H1 (cell line): ENCODE data around the gene MYG1. TPM values are rescaled to one million over a fixed set of nuclear protein-coding genes. Genes with fewer than 3 reads are reported as not detected.

Experiments used
- ATF3 ChIP-seq: IDR thresholded peaks from 2 replicates; pipeline ENCODE4 v1.6.1; 2011; ENCODE audit warnings: low read depth, mild to moderate bottlenecking, low read length; ENCODE audit not compliant: insufficient read depth
- BACH1 ChIP-seq: IDR thresholded peaks from 2 replicates; pipeline ENCODE4 v1.6.1; 2012; ENCODE audit warnings: low read length, improper control_type of control experiment
- BRCA1 ChIP-seq: IDR thresholded peaks from 2 replicates; pipeline ENCODE4 v1.6.1; 2012; ENCODE audit warnings: low read depth, low read length, improper control_type of control experiment
- CBX5 ChIP-seq: fragments of 300-800, 300-1000 bp; sonication (generic); IDR thresholded peaks from 2 replicates; pipeline ENCODE4 v1.7.1; 2016; ENCODE audit warnings: antibody characterized with exemption, low read length, low read depth
- CTCF ChIP-seq, 3 experiments: IDR thresholded peaks; 1 replicate in 2 of 3; 2 replicates in 1 of 3; pipeline versions ENCODE4 v1.5.1 to v1.6.1; 2011; ENCODE audit warnings: low read length in 3 of 3, mild to moderate bottlenecking in 3 of 3, inconsistent platforms in 2 of 3, low read depth in 1 of 3, moderate library complexity in 1 of 3; ENCODE audit not compliant: insufficient read depth in 1 of 3; ENCODE audit errors: control extremely low read depth in 1 of 3
- E2F6 ChIP-seq: IDR thresholded peaks from 2 replicates; pipeline ENCODE4 v1.6.1; 2012; ENCODE audit warnings: inconsistent platforms
- EGR1 ChIP-seq: IDR thresholded peaks from 2 replicates; pipeline ENCODE4 v1.6.1; 2011; ENCODE audit warnings: low read depth, low read length, borderline replicate concordance
- EP300 ChIP-seq, 2 experiments: IDR thresholded peaks; 1 replicate in 1 of 2; 2 replicates in 1 of 2; pipeline ENCODE4 v1.6.1; 2011 to 2012; ENCODE audit warnings: low read depth in 2 of 2, low read length in 2 of 2, mild to moderate bottlenecking in 2 of 2, borderline replicate concordance in 1 of 2, inconsistent platforms in 1 of 2, moderate library complexity in 1 of 2
- GABPA ChIP-seq: IDR thresholded peaks from 2 replicates; pipeline ENCODE4 v1.6.1; 2011; ENCODE audit warnings: mild to moderate bottlenecking, low read length, moderate library complexity, borderline replicate concordance; ENCODE audit not compliant: insufficient read depth
- HDAC2 ChIP-seq, 2 experiments: fragments of 300-600 bp in 1 of 2; sonication (generic) in 1 of 2; IDR thresholded peaks; 2 replicates each; pipeline ENCODE4 v1.6.1; 2011 to 2012; ENCODE audit warnings: low read depth in 2 of 2, low read length in 2 of 2, mild to moderate bottlenecking in 2 of 2, moderate library complexity in 2 of 2, borderline replicate concordance in 1 of 2, inconsistent platforms in 1 of 2
- HDAC6 ChIP-seq: IDR thresholded peaks from one replicate; pipeline ENCODE4 v1.7.1; 2012; ENCODE audit warnings: low read depth, mild to moderate bottlenecking, inconsistent platforms, low read length, moderate library complexity
- MAX ChIP-seq: IDR thresholded peaks from 2 replicates; pipeline ENCODE4 v1.6.1; 2012; ENCODE audit warnings: inconsistent platforms
- NRF1 ChIP-seq: IDR thresholded peaks from 2 replicates; pipeline ENCODE4 v1.6.1; 2011; ENCODE audit warnings: mild to moderate bottlenecking, low read depth, low read length, improper control_type of control experiment
- POLR2A ChIP-seq, 2 experiments: IDR thresholded peaks; 1 replicate in 1 of 2; 2 replicates in 1 of 2; pipeline ENCODE4 v1.6.1; 2011; ENCODE audit warnings: low read depth in 2 of 2, low read length in 2 of 2, mild to moderate bottlenecking in 2 of 2; ENCODE audit errors: control extremely low read depth in 1 of 2
- RFX5 ChIP-seq: IDR thresholded peaks from 2 replicates; pipeline ENCODE4 v1.6.1; 2011; ENCODE audit warnings: low read depth, low read length, improper control_type of control experiment, borderline replicate concordance
- SAP30 ChIP-seq: fragments of 300-600 bp; sonication (generic); IDR thresholded peaks from 2 replicates; pipeline ENCODE4 v1.7.1; 2012; ENCODE audit warnings: low read length, moderate library complexity, mild to moderate bottlenecking, inconsistent platforms; ENCODE audit not compliant: insufficient read depth, insufficient replicate concordance
- SIRT6 ChIP-seq: IDR thresholded peaks from one replicate; pipeline ENCODE4 v1.7.1; 2012; ENCODE audit warnings: low read length, inconsistent platforms
- TEAD4 ChIP-seq: IDR thresholded peaks from 2 replicates; pipeline ENCODE4 v1.6.1; 2012; ENCODE audit warnings: low read depth, low read length, inconsistent platforms, mixed read lengths
- ZNF274 ChIP-seq: IDR thresholded peaks from 2 replicates; pipeline ENCODE4 v1.7.0; 2012; ENCODE audit warnings: low read length, borderline replicate concordance; ENCODE audit errors: extremely low read depth
- polyA plus RNA-seq, 7 experiments: library from polyadenylated mRNA; depleted of rRNA in 3 of 7; stranded (reverse) in 5 of 7; unstranded in 2 of 7; fragments of >200 nt in 5 of 7; fragments of 200-250 nt in 2 of 7; gene quantifications; 1 replicate in 5 of 7; 2 replicates in 1 of 7; 4 replicates in 1 of 7; pipeline versions ENCODE4 v1.2.1 to v1.2.3, GENCODE V29; 2011 to 2013; ENCODE audit warnings: missing spikeins in 2 of 7, mixed read lengths in 2 of 7
- total RNA-seq: library from RNA; stranded (reverse); fragmentation: NEBNext Ultra II Directional; extraction: Animal tissue kit (Norgen Biotek cat#: 25700); gene quantifications from 2 replicates; pipeline ENCODE4 v1.2.1, GENCODE V29; 2021

MYG1 gene
- total and polyA plus RNA-seq, 2 of the 8 experiments (the other 6 are each of a cell fraction or from before 2014, with no cell fraction given): 83.3 to 104 TPM

- TF ChIP-seq MAX (peak; percentile 87), BACH1 (no peak), ZNF274 (no peak), ATF3 (no peak), CTCF (IDR thresholded peaks at IDR 0.05; ENCODE audit: control extremely low read depth in 1 of 3, insufficient read depth in 1 of 3, low read depth in 1 of 3, low read length in 3 of 3) (peak in 2 of 3 experiments; percentile 16 to 18; a peak in 2 of 4 replicates), TEAD4 (no peak), POLR2A (IDR thresholded peaks at IDR 0.05; ENCODE audit: control extremely low read depth in 1 of 2, low read depth in 2 of 2, low read length in 2 of 2) (peak; percentile 58 to 89), RFX5 (no peak), SIRT6 (no peak), CBX5 (no peak), BRCA1 (no peak), E2F6 (0 out of 2 replicates have a peak, but pooled peaks have one; percentile 27), EP300 (IDR thresholded peaks at IDR 0.05; ENCODE audit: borderline replicate concordance in 1 of 2, low read depth in 2 of 2, low read length in 2 of 2) (no peak), HDAC6 (no peak), SAP30 (peak; percentile 94), EGR1 (peak; percentile 76; the same call in 1 of the 2 replicates), GABPA (peak; percentile 97), NRF1 (0 out of 2 replicates have a peak, but pooled peaks have one; percentile 4), HDAC2 (IDR thresholded peaks at IDR 0.05; ENCODE audit: borderline replicate concordance in 1 of 2, low read depth in 2 of 2, low read length in 2 of 2) (peak in 1 of 2 experiments; percentile 91; a peak in 1 of 4 replicates)
These were observed at the start of gene MYG1 (continued) for GRCh38 chr12:53299454-53300180.
